ENCODE measurements around the gene ADCY5. TPM values are rescaled to one million over a fixed set of nuclear protein-coding genes. Genes with fewer than 3 reads are reported as not detected.

ADCY5 gene
- polyA plus RNA-seq, 10 donors, result 2.9 to 5.2 (median 3.8) TPM

- DNase-seq, result no peak
Observed at GRCh38 chr3:123371426-123371825, 77.5 kb downstream of the ADCY5 start.

GRCh38 chr3:123370819-123371218 is 78.1 kb downstream of the ADCY5 start:
- DNase-seq, result no peak

DNA sequence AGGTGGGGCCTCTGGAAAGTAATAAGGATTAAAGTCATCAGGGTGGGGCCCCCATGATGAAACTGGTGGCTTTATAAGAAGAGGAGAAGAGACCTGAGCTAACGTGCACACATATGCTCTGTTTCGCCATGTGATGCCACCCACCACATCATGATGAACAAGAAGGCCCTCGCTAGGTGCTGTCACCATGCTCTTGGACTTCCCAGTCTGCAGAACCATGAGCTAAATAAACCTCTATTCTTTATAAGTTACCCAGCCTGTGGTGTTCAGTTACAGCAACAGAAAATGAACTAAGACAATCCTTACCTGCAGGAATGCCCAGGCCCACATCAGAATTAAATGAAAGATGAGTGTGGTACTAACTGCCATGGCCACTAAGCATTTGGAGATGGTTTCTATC is 79.8 kb downstream of the ADCY5 start:
- no peak for DNase-seq

DNA sequence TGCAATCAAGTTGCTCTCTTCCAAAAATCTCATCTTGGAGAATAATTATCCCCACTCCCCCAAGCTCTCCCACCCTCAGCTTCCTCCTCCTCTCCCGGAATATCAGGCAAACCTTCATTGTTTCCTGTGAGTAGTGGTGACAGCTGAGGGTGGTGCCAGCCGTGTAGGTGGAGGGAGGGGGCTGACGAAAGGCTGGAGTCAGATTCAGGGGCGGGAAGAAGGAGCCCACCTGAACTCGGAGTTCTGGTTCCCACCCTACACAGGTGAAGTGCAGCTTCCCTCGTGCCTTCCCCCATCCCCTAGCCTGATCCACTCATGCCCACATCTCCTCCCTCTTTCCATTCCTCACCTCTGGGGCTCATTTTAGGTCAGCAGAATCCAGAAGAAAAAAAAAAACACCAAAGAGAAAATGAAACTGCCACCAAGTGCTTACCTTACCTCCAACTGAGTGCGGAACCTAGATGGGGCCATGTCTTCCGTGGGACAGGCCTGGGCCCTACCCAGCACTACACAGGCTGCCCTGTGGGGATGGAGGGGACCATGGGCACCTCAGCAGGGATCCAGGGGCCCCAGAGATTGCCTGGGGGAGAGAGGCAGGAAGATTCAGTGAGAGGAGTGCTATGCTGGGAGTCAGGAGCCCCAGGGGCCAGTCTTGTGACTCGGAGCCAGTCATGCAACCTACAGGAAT is 81.3 kb downstream of the ADCY5 start:
- no peak for DNase-seq

- no peak for DNase-seq
Observed at GRCh38 chr3:123365450-123366143, 83.3 kb downstream of the ADCY5 start.

- DNase-seq, result no peak
Observed at GRCh38 chr3:123361071-123361470, 87.8 kb downstream of the ADCY5 start.

DNA sequence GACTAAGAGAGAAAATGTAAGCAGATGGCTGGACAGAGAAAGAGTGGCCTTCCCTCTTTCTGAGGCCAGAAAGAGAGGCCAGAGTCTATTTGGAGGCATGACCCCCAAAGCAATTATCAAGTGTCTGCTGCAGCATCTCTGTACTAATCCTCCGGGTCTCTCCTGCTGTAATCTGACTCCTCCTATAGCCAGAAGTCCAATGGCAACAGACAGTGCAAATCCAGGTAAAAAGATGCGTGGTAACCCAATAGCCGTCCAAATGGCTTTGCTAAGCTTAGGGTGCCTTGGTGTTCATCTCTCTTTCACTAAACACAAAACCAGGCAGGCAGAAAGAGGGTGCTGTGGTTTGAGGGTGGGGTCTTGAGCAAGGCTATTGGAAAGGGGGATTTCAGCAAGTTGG is 91.6 kb downstream of the ADCY5 start:
- no peak for DNase-seq

- no peak for DNase-seq
Observed at GRCh38 chr3:123353850-123354233, 95.0 kb downstream of the ADCY5 start.

DNA sequence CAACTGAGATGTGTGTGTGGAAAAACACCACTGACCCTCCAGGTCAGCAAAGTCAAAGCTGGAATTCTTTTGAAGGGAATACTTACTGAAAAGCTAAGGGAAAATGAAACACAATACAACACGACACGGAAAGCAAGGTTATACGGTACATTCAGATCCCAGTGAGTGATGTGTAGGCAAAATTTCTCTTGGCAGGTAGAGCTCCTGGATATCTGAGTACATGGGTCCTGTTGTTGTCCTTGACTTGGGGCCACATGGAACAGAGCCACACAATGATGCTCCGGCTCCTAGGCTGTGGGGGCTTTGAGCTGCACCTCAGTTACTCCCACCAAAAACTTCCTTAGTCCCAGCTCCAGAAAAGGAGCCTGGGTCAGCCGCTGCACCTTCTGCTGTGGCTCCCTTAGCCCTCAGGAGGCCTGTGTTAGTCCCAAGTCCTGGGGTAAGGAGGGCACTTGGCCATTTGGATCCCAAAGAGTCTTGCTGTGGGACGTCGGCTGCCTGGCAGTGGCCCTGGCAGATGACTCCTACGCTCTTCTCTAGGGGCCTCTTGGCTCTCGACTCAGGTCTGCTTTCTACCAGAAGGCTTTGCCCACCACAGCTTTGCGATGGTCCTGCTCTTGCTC is 95.6 kb downstream of the ADCY5 start:
- no peak for DNase-seq

DNA sequence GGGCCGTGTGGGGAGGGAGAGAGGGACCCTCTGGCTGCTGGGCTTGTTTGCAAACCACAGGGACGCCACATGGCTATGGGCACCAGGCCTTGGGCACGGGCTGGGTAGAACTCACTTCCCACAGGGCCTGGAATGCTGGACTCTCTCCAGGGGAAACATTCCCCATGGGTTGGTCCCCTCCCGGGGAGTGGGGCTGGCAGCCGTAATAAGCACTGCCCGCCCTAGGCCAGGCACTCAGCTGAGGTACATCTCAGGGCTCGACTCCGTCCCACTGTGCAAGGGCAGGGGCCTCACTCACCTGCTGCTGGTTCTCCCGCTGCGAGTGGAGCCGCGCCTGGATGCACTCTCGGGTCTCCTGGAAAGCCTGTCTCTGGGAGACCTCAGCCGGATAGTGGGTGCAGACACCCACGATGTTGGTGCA is 96.7 kb downstream of the ADCY5 start:
- DNase-seq, result no peak

DNA sequence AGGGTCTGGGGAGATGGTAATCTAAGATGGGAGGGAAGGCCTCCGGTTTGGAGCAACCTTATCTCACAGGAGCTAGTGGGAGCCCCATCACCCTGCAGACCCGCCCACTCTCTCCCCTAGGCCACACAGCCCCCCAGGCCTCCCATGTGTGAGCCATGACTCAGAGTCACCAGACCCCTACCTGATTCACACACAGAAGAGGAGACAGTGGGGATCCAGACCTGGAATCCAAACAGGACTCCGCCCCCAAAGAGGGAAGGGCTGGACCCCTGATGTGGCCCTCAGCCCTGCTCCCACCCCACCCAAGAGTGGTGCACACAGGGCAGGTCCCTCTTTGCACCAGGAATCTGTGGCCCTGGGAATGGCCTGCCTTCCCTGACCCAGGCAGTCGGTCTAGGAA is 97.4 kb downstream of the ADCY5 start:
- DNase-seq, result no peak

DNA sequence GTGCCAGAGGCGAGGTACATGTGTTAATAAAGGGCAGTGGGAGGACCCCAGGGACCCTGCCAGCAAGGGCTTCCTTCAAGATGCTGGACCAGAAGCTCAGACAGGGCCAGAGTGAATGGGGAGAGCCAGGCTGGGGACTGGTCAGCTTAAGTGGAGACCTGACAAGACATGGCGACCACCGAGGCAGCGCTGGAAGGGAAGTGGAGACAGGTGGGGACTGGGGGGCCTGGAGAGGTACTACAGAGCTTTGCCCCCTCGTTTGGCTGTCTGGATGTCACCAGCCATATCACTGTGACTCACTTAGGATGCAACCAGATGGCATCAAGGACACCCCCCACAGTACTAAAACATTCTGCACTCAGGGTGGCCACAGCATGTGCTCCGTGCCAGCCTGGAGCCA is 97.9 kb downstream of the ADCY5 start:
- DNase-seq, result no peak

DNA sequence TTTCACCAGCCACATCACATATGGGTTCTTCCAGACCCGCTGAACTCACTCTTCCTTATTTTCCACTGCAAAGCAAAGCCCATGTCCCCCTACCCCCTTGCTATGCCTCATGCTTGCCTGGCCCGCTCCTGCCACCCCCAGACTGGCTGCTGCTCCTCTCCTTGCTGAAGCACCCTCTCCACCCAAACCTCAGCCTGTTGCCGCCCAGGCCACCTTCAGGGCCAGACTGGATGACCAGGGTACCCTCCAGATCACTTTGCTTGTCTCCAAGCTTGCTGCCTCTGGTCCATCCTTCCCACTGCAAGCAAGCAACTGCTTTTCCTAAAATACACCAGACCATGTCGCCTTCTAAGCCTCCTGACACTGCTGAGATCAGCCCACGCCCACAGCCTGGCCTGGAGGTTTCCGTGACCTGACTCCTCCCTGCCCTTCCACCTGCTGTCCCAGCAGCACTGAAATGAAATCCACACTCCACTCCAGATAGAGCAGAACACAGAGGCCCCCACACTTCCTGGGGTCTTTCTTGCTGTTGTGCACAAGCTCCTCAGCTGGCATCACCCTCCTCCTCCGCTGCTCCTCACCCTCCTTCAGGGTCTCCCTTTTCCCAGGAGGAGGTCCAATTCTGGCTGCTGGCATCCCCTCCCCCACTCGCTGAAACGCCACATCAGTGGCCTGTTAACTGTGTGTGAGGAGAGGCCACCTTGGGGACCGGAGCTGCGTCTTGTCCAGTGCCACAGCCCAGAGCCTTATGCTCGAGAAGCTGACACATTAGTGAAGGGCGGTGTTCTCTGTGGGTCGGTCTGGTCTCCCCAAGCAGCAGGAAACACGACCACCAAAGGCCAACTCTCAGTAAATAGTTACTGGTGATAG is 99.1 kb downstream of the ADCY5 start:
- DNase-seq, result no peak

- DNase-seq, result no peak
Observed at GRCh38 chr3:123349201-123349535, 99.7 kb downstream of the ADCY5 start.

DNA sequence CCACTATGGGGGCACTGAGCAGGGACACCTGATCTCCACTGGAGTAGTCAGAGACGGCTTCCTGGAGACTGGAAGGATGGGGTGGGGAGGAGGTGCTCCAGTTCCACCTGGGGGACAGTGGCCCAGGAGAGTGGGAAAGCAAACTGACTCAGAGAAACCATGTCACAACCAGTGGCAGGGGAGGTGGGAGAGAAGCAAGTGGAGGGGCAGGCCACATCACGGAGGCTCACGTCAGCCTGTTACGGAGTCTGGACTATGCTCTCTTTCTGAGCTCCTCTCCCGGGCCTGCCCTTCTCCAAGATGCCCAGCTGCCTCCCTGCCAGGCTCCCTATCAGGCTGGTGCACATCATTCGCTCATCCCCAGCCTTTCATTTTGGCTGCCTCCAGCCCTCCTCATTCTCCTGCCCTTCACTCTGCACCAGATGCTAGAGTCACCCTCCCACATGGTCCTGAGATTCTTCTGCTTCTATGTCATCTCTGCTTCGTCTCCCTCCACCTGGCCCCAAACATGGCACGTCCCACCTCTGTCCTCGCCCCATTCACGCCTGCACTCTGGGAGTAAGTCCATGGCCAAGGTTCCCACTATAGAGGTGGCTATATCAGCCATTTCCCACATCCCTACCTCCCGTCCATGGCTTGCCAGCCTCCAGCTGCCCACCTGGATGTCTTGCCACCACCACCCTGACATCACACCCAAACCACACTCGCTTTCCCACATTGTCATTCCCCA is 100.3 kb downstream of the ADCY5 start:
- no peak for DNase-seq

- no peak for DNase-seq
Observed at GRCh38 chr3:123347691-123348264, 101.1 kb downstream of the ADCY5 start.

DNA sequence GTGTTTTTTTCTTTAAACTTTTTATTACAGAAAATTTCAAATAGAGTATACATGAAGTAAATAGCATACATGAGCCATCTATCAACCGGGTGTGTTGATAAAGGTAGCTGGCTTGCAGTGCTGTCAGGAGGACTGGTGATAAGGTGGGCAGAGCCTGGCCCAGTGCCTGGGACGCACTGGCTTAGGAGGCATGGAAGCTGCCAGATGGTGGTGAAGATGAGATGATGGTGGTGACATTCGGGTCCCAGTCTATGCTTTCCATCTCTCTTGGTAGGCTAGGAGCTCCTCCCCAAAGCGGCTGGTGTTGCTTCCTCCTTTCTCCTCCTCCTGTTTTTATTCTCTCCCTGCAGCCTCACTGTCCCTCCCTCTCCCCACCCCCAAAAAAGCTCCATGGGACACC is 101.7 kb downstream of the ADCY5 start:
- DNase-seq, result no peak

DNA sequence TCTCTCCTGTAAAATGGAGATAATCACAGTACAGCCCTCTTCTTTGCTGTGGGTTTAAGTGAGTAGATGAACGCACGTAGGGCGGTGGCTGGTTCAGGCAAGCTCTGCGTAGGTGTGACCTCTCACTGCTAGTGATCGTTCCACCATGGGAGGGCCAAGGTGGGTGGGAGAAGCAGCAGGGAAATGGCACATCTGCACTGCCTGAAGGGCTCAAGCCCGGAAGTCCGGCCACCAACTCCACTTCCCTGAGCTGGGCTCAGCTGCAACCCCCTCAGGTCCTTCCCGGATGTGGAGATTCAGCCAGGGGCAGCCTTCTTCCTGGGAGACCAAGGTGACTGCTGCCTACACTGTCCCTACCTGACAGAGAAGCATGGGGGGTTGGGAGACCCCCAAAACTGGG is 102.9 kb downstream of the ADCY5 start:
- no peak for DNase-seq

DNA sequence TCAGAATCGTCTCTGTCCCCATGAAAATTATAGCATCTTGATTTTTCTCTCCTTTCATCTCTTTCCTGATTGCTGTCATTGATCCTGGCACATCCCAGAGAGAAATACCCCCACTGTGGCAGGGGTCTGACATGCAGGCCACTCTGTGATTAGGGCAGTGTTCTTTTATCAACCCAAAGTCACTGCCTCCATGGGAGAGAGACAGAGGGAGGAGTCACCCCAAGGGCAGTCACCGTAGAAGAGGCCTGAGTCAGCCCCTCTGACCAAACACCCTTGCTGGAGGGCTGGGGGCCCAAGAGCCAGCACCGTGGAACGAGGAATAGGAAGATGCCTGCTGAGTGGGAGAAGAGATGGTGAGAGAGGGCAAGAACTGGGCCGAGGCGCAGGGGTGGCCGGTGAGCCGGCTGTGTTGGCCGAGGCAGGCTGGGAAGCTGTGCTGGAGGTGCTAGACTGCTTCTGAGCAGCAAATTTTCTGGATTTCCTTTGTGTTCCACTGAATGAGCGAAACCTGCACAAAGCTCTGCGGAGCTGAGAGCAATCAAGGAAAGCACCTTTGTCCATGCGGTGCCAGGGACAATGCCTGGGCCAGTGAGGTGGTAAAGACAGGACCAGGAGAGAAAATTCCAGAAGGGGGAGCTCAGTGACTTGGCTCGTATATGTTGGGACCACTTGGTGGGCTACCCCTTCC is 103.8 kb downstream of the ADCY5 start:
- no peak for DNase-seq

DNA sequence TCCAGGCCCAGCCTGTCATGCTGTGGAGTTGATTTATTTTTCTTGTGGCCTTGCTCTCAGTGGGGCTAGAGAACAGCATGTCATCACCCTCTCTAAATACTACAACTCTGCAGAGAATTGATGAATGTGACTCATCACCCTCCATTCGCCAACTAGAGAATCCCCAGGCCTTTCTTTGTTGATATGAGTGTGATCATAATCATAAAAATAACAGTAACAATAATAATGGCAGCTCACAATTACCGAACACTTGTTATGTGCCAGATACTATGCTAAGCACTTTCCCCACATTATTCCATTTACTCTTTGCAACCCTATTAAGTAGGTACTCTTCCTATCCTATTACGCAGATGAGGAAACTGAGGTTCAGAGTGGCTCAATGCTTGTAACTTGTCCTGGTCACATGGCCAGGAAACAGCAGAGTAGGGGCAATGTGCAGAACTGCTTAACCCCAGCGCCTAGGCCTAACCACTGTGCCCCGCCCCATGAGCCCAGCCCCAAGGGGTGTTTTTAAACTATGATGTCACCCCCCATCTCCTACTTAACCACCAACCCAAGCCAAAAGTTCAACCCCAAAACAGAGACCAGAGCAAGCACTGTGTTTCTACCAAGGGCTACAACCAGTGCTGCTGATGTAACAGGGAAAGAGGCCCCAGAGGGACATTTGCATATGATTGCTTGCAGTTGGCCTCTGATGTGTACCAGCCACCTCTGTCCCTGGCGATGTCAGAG is 104.5 kb downstream of the ADCY5 start:
- DNase-seq, result peak in 1 of 3 donors; percentile 73
